ENCODE results near the gene FOXO4.

Gene FOXO4

DNA sequence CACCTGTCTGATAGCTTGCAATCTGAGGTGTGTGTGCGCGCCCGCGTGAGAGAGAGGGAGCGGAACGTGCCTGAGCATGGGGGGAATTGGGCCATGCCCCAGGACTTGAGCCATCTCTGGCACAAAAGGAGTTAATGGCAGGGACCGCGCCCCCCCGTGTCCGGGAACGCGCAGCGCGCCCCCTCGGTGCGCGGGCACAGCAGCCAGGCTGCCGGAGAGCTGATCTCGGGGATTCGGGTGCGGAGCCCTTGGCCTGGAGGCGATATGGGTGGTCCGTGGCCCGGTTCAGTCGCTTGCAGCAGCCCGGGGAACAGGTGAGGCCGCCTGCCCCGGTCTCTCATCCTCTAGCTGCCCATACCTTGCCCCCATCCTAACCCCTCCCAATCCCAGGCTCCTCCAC is 49.0 kb downstream of the FOXO4 start, which contains the start of gene NLGN3:
Gene NLGN3, plus strand, starts transcription at position 191 of the 400 bp plus-strand sequence. CDS start 2,909 bp downstream, outside the sequence.
- DNase-seq, result peak; percentile 40

DNA sequence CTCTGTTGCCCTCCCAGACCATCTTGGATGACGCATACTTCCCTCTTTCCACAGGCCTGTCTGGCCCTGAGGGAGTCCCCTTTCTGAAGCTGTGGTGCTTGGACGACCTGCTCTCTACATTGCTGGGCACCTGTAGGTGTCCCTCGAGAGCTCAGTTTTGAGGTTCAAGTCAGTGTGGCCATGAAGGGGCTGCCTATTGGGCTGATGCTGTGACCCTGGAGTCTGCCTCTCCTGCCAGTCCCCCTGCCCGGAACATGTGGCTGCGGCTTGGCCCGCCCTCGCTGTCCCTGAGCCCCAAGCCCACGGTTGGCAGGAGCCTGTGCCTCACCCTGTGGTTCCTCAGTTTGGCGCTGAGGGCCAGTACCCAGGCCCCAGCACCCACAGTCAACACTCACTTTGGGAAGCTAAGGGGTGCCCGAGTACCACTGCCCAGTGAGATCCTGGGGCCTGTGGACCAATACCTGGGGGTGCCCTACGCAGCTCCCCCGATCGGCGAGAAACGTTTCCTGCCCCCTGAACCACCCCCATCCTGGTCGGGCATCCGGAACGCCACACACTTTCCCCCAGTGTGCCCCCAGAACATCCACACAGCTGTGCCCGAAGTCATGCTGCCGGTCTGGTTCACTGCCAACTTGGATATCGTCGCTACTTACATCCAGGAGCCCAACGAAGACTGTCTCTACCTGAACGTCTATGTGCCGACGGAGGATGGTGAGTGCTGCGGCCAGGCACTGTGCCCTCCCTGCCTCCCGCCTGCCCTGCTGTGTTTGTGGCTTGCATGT is 52.0 kb downstream of the FOXO4 start:
- DNase-seq, result no peak

DNA sequence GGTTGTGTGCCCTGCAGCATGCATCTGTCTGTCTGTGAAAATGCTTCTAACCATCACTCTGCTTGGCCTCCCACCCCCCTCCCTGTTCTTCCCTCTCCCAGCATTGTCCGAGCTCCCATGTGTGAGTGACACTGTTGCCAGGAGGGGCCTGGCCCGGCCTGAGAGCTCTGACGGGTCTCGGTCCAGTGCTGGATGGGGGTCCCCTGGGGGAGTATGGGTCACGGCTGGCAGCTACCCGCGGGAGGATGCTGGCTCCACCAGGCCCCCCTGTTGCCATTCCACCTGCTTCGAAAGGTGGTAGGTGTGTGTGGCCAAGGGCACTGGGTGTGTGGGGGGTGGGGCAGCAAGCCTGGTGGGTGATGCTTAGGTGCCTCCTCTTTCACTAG is 52.6 kb downstream of the FOXO4 start:
- DNase-seq, result no peak

DNA sequence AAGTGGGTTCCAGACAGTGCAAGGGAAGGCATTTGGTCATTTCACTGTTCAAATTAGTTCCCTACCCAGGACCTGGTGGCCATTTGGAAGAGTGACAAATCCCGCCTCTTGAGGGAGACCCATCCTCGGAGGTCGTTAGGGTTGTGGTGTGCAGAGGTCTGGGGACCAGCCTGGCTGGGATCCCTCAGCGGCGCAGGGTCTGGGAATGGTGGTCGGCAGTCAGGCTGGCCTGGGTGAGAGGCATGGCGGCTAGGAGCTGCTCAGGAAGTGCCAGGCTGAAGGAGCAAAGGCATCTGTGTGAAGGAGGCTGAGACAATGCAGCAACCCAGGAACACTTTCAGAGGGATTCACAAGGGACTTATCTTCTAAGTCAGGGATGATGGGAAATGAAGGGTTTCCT is 55.7 kb downstream of the FOXO4 start:
- no peak for DNase-seq
